IMR-90 (cell line): ENCODE results near the gene CASP1. TPM values are rescaled to one million over a fixed set of nuclear protein-coding genes. Genes with fewer than 3 reads are reported as not detected.

Source experiments
- ATAC-seq: fragments of 200-7000 bp; cut with Tn5 transposase; 2 replicates; pipeline ENCODE4 v1.9.1; 2020; ENCODE audit warnings: low read depth, mild to moderate bottlenecking, moderate library complexity
- BruUV-seq: library from RNA; stranded (reverse); fragments of 400-500 nt; replicated peaks from 2 replicates; lab custom pipeline; 2021; lab: Mats Ljungman, UMichigan
- CTCF ChIA-PET: fragments of 300-600 bp; formaldehyde crosslinking; extraction: SDS; loops from one replicate; lab custom pipeline; 2021; ENCODE audit warnings: antibody characterized with exemption; lab: Yijun Ruan, JAX
- POLR2A ChIA-PET: fragments of 300-600 bp; sonication (Branson Sonifier 250); formaldehyde crosslinking; loops from one replicate; lab custom pipeline; 2022; ENCODE audit warnings: antibody characterized with exemption; ENCODE audit not compliant: unreplicated experiment; lab: Charles Lee
- DNase-seq: peaks from one replicate; pipeline ENCODE4 v3.0.0; 2013
- H2AFZ ChIP-seq: replicated peaks from 2 replicates; pipeline ENCODE3; 2013; ENCODE audit warnings: low read length, mild to moderate bottlenecking; ENCODE audit not compliant: poor library complexity
- H2AK5ac ChIP-seq: 2 replicates; pipeline ENCODE4 v1.6.1; 2013; ENCODE audit warnings: low read depth, low read length, inconsistent platforms
- H2AK9ac ChIP-seq: replicated peaks from 2 replicates; pipeline ENCODE3; 2013; ENCODE audit warnings: mild to moderate bottlenecking, low read depth, low read length, moderate library complexity; ENCODE audit not compliant: poor library complexity
- H2BK120ac ChIP-seq: 2 replicates; pipeline ENCODE4 v1.6.1; 2013; ENCODE audit warnings: low read depth, low read length, inconsistent platforms
- H2BK15ac ChIP-seq: 3 replicates; pipeline ENCODE4 v1.6.1; 2013; ENCODE audit warnings: low read depth, low read length, inconsistent platforms
- H2BK20ac ChIP-seq: 2 replicates; pipeline ENCODE4 v1.6.1; 2013; ENCODE audit warnings: low read depth, mild to moderate bottlenecking, inconsistent platforms, low read length, moderate library complexity
- H2BK5ac ChIP-seq: 2 replicates; pipeline ENCODE4 v1.6.1; 2013; ENCODE audit warnings: mild to moderate bottlenecking, low read depth, low read length, inconsistent platforms; ENCODE audit not compliant: poor library complexity, severe bottlenecking
- H3K14ac ChIP-seq: replicated peaks from 2 replicates; pipeline ENCODE4 v1.6.1; 2013; ENCODE audit warnings: low read depth, low read length, inconsistent platforms
- H3K18ac ChIP-seq: 2 replicates; pipeline ENCODE4 v1.6.1; 2013; ENCODE audit warnings: low read depth, low read length, control low read depth
- H3K23ac ChIP-seq: 2 replicates; pipeline ENCODE4 v1.6.1; 2013; ENCODE audit warnings: low read depth, low read length, inconsistent platforms
- H3K27ac ChIP-seq: 2 replicates; pipeline ENCODE4 v1.5.1; 2013; ENCODE audit warnings: mild to moderate bottlenecking, control low read depth, low read length; ENCODE audit not compliant: insufficient read depth
- H3K27me3 ChIP-seq: 2 replicates; pipeline ENCODE4 v1.6.1; 2013; ENCODE audit warnings: low read length; ENCODE audit not compliant: control insufficient read depth, insufficient read depth
- H3K36me3 ChIP-seq: 2 replicates; pipeline ENCODE4 v1.6.1; 2013; ENCODE audit warnings: low read length, mixed read lengths; ENCODE audit not compliant: control insufficient read depth, insufficient read depth
- H3K4ac ChIP-seq: 2 replicates; pipeline ENCODE4 v1.6.1; 2013; ENCODE audit warnings: low read depth, low read length, inconsistent platforms
- H3K4me1 ChIP-seq: 2 replicates; pipeline ENCODE4 v1.6.1; 2013; ENCODE audit warnings: low read length, mixed read lengths; ENCODE audit not compliant: control insufficient read depth, insufficient read depth
- H3K4me2 ChIP-seq: 2 replicates; pipeline ENCODE4 v1.6.1; 2013; ENCODE audit warnings: low read depth, mild to moderate bottlenecking, control low read depth, low read length, moderate library complexity
- H3K4me3 ChIP-seq: 2 replicates; pipeline ENCODE4 v1.5.1; 2013; ENCODE audit warnings: low read depth, mild to moderate bottlenecking, control low read depth, low read length, moderate library complexity; ENCODE audit not compliant: insufficient read depth
- H3K56ac ChIP-seq: 2 replicates; pipeline ENCODE4 v1.6.1; 2013; ENCODE audit warnings: low read length, inconsistent platforms; ENCODE audit not compliant: insufficient read depth; ENCODE audit errors: extremely low read depth
- H3K79me1 ChIP-seq, 2 experiments: 2 replicates each; pipeline ENCODE4 v1.6.1; 2013; ENCODE audit warnings: low read length in 2 of 2, inconsistent platforms in 1 of 2, low read depth in 1 of 2
- H3K9ac ChIP-seq: 2 replicates; pipeline ENCODE4 v1.6.1; 2013; ENCODE audit warnings: low read depth, low read length, control low read depth
- H3K9me1 ChIP-seq: 2 replicates; pipeline ENCODE4 v1.6.1; 2013; ENCODE audit warnings: low read length, inconsistent platforms; ENCODE audit not compliant: insufficient read depth
- H3K9me3 ChIP-seq: 2 replicates; pipeline ENCODE4 v1.6.1; 2013; ENCODE audit warnings: low read length; ENCODE audit not compliant: control insufficient read depth, insufficient read depth
- H4K20me1 ChIP-seq: 2 replicates; pipeline ENCODE4 v1.6.1; 2013; ENCODE audit warnings: low read length, inconsistent platforms; ENCODE audit not compliant: insufficient read depth
- H4K5ac ChIP-seq: 2 replicates; pipeline ENCODE4 v1.6.1; 2013; ENCODE audit warnings: mild to moderate bottlenecking, low read depth, low read length, control low read depth
- H4K8ac ChIP-seq, 2 experiments: 2 replicates each; pipeline ENCODE4 v1.6.1; 2013; ENCODE audit warnings: low read depth in 2 of 2, low read length in 2 of 2, control low read depth in 1 of 2, inconsistent platforms in 1 of 2
- H4K91ac ChIP-seq: 2 replicates; pipeline ENCODE4 v1.6.1; 2013; ENCODE audit warnings: low read depth, low read length, inconsistent platforms; ENCODE audit not compliant: insufficient read depth
- CTCF ChIP-seq: conservative IDR thresholded peaks from 2 replicates; pipeline ENCODE4 v1.5.1; 2012; ENCODE audit warnings: mild to moderate bottlenecking, low read depth, low read length, improper control_type of control experiment
- MXI1 ChIP-seq: IDR thresholded peaks from 2 replicates; pipeline ENCODE4 v1.6.1; 2012; ENCODE audit warnings: low read depth, mild to moderate bottlenecking, low read length, moderate library complexity, borderline replicate concordance
- RCOR1 ChIP-seq: IDR thresholded peaks from 2 replicates; pipeline ENCODE4 v1.6.1; 2012; ENCODE audit warnings: mild to moderate bottlenecking, low read length, improper control_type of control experiment; ENCODE audit not compliant: insufficient replicate concordance
- WGBS, 2 experiments: methylation state at CpG; one replicate each; pipeline versions ENCODE4 v1.1.5 to v1.1.7; 2013; ENCODE audit warnings: missing lambda C conversion rate in 2 of 2; ENCODE audit not compliant: insufficient read length in 1 of 2; ENCODE audit errors: extremely low coverage in 2 of 2; 5-methylcytosine and 5-hydroxymethylcytosine counted together
- dilution Hi-C: fragments of 300-500 bp; cut with HindIII; formaldehyde crosslinking; loops from one replicate; pipeline ENCODE4 v1.14.3; 2018; ENCODE audit warnings: low sequenced_read_pairs; ENCODE audit not compliant: unreplicated experiment
- in situ Hi-C: fragments of 300-500 bp; cut with MboI; formaldehyde crosslinking; loops from 3 replicates; pipeline ENCODE4 v1.14.3; 2019; ENCODE audit warnings: low sequenced_read_pairs, inconsistent platforms, mixed read lengths
- intact Hi-C: fragments of 100-400 bp; cut with micrococcal nuclease; formaldehyde crosslinking; loops from 2 replicates; pipeline ENCODE4 v1.10.0; 2022
- polyA plus RNA-seq, 3 experiments: library from polyadenylated mRNA; depleted of rRNA; stranded (reverse); fragments of >200 nt; gene quantifications; 2 replicates each; pipeline ENCODE4 v1.2.3, GENCODE V29; 2012; ENCODE audit warnings: low replicate concordance in 1 of 3
- total RNA-seq: library from RNA; depleted of rRNA; stranded (reverse); fragments of >200 nt; gene quantifications from 2 replicates; pipeline ENCODE4 v1.2.3, GENCODE V29; 2012

Gene CASP1
- total and polyA plus RNA-seq, 2 of the 4 experiments (the other 2 are of a cell fraction): 12.5 to 31.2 TPM

GRCh38 chr11:105032495-105032894, 2.4 kb downstream of the CASP1 start:
- H3K27ac ChIP-seq: no peak overlapping the region
- ChIA-PET POLR2A (no interaction called here), CTCF (no interaction called here)
- no peak overlapping the region for H3K9ac ChIP-seq
- DNase-seq (no peak), ATAC-seq (no peak)
- no TSS peak for BruUV-seq
- in situ Hi-C loops (no loop called here), intact Hi-C loops (no loop called here), dilution Hi-C loops (no loop called here)
- peaks cover 3 to 17% of the 10 kb centered on the region in 2 experiments; a peak in 2 of 4 replicates for H3K79me1 ChIP-seq
- no peak overlapping the region for H4K5ac ChIP-seq
- no peak overlapping the region for H3K18ac ChIP-seq
- H4K8ac ChIP-seq: no peak overlapping the region
- no peak overlapping the region for H3K14ac ChIP-seq
- H2AFZ ChIP-seq: no peak overlapping the region
- no peaks in the 10 kb centered on the region for H3K9me3 ChIP-seq
- H2BK5ac ChIP-seq: no peak overlapping the region
- H3K27me3 ChIP-seq: no peaks in the 10 kb centered on the region
- no peak overlapping the region for H3K23ac ChIP-seq
- no peak overlapping the region for H2BK120ac ChIP-seq
- H3K36me3 ChIP-seq: peaks cover 17% of the 10 kb centered on the region
- H4K91ac ChIP-seq: no peak overlapping the region
- H3K4me2 ChIP-seq: no peak overlapping the region
- WGBS, 2 experiments: 100% methylated on average over 2 of the region's 2 CpGs; no CpG with 5 or more reads in 1 of the 2 experiments
- H3K56ac ChIP-seq: no peak overlapping the region
- H2AK5ac ChIP-seq: no peak overlapping the region
- no peak overlapping the region for H2AK9ac ChIP-seq
- H3K4me3 ChIP-seq: no peak overlapping the region
- no peak overlapping the region for H2BK20ac ChIP-seq
- H3K4me1 ChIP-seq: peaks cover 4% of the 10 kb centered on the region
- TF ChIP-seq MXI1: no peak
- TF ChIP-seq CTCF: no peak
- TF ChIP-seq RCOR1: no peak
- H3K9me1 ChIP-seq: peaks cover 3% of the 10 kb centered on the region; the same call in 1 of the 2 replicates
- H2BK15ac ChIP-seq: no peak overlapping the region
- no peaks in the 10 kb centered on the region for H4K20me1 ChIP-seq
- H3K4ac ChIP-seq: no peak overlapping the region
